ENCODE results near the gene ASIC2. TPM values are rescaled to one million over a fixed set of nuclear protein-coding genes. Genes with fewer than 3 reads are reported as not detected.

ASIC2 gene
- total RNA-seq, 1 experiment from 2014 or later, result 0.09 TPM

- no peak overlapping the region for H2AFZ ChIP-seq
- BruUV-seq (replicated peaks), result no TSS peak
- H3K4me1 ChIP-seq (replicated peaks; ENCODE audit: insufficient read depth), result no peaks in the 10 kb centered on the region
- no peaks in the 10 kb centered on the region for H3K9me3 ChIP-seq (ENCODE audit: insufficient read depth, low read depth)
- H3K4me2 ChIP-seq, result no peak overlapping the region
- H3F3A ChIP-seq (ENCODE audit: insufficient read depth, low read depth), result no peaks in the 10 kb centered on the region
- intact Hi-C loops (cut with micrococcal nuclease; ENCODE audit: unreplicated experiment), result no loop called here
- TF ChIP-seq CTCF (conservative IDR thresholded peaks at IDR 0.05), result no peak
- no peak for TF ChIP-seq EZH2 (IDR thresholded peaks at IDR 0.05; ENCODE audit: low read depth)
- H3K4me3 ChIP-seq, result no peak overlapping the region
- H3K9me2 ChIP-seq (ENCODE audit: insufficient read depth), result no peaks in the 10 kb centered on the region
- H4K20me1 ChIP-seq (ENCODE audit: insufficient read depth), result no peaks in the 10 kb centered on the region; the same call in 1 of the 2 replicates
- no peaks in the 10 kb centered on the region for H3K79me2 ChIP-seq (ENCODE audit: low read depth)
- POLR2A ChIA-PET (ENCODE audit: unreplicated experiment), result no interaction called here
- CTCF ChIA-PET, result no interaction called here
- no peak overlapping the region for H3K27ac ChIP-seq
- H3K27me3 ChIP-seq (ENCODE audit: insufficient read depth, low read depth), result peaks cover 43% of the 10 kb centered on the region
- no peaks in the 10 kb centered on the region for H3K36me3 ChIP-seq (ENCODE audit: low read depth)
- DNase-seq, result no peak
Observed at GRCh38 chr17:33204701-33205100, 88.4 kb downstream of the ASIC2 start.

- Histone ChIP-seq H3K4me1 (replicated peaks; ENCODE audit: insufficient read depth) (no peaks in the 10 kb centered on the region), H3K9me2 (ENCODE audit: insufficient read depth) (no peaks in the 10 kb centered on the region), H3K27me3 (ENCODE audit: insufficient read depth, low read depth) (peaks cover 41% of the 10 kb centered on the region), H4K20me1 (ENCODE audit: insufficient read depth) (no peaks in the 10 kb centered on the region; the same call in 1 of the 2 replicates), H3K79me2 (ENCODE audit: low read depth) (no peaks in the 10 kb centered on the region), H3K4me3 (no peak overlapping the region), H3F3A (ENCODE audit: insufficient read depth, low read depth) (no peaks in the 10 kb centered on the region), H3K36me3 (ENCODE audit: low read depth) (no peaks in the 10 kb centered on the region), H3K4me2 (no peak overlapping the region), H3K27ac (no peak overlapping the region), H2AFZ (no peak overlapping the region), H3K9me3 (ENCODE audit: insufficient read depth, low read depth) (no peaks in the 10 kb centered on the region)
- intact Hi-C loops (cut with micrococcal nuclease; ENCODE audit: unreplicated experiment), result no loop called here
- no TSS peak for BruUV-seq (replicated peaks)
- no peak for TF ChIP-seq CTCF (conservative IDR thresholded peaks at IDR 0.05)
- no peak for TF ChIP-seq EZH2 (IDR thresholded peaks at IDR 0.05; ENCODE audit: low read depth)
- CTCF ChIA-PET, result no interaction called here
- POLR2A ChIA-PET (ENCODE audit: unreplicated experiment), result no interaction called here
- no peak for DNase-seq
Observed at GRCh38 chr17:33204156-33204555, 88.9 kb downstream of the ASIC2 start.

- no peak overlapping the region for H3K27ac ChIP-seq
- no peaks in the 10 kb centered on the region; the same call in 1 of the 2 replicates for H4K20me1 ChIP-seq (ENCODE audit: insufficient read depth)
- H3K9me3 ChIP-seq (ENCODE audit: insufficient read depth, low read depth), result no peaks in the 10 kb centered on the region
- no peak overlapping the region for H3K4me3 ChIP-seq
- H3K4me2 ChIP-seq, result no peak overlapping the region
- intact Hi-C loops (cut with micrococcal nuclease; ENCODE audit: unreplicated experiment), result no loop called here
- H3K79me2 ChIP-seq (ENCODE audit: low read depth), result no peaks in the 10 kb centered on the region
- ChIA-PET POLR2A (ENCODE audit: unreplicated experiment) (no interaction called here), CTCF (no interaction called here)
- no peaks in the 10 kb centered on the region for H3K36me3 ChIP-seq (ENCODE audit: low read depth)
- H3K9me2 ChIP-seq (ENCODE audit: insufficient read depth), result no peaks in the 10 kb centered on the region
- peaks cover 31% of the 10 kb centered on the region for H3K27me3 ChIP-seq (ENCODE audit: insufficient read depth, low read depth)
- TF ChIP-seq EZH2 (IDR thresholded peaks at IDR 0.05; ENCODE audit: low read depth) (no peak), CTCF (conservative IDR thresholded peaks at IDR 0.05) (no peak)
- no TSS peak for BruUV-seq (replicated peaks)
- DNase-seq, result no peak
- H3K4me1 ChIP-seq (replicated peaks; ENCODE audit: insufficient read depth), result no peaks in the 10 kb centered on the region
- H2AFZ ChIP-seq, result no peak overlapping the region
- no peaks in the 10 kb centered on the region for H3F3A ChIP-seq (ENCODE audit: insufficient read depth, low read depth)
Observed at GRCh38 chr17:33202796-33203495, 90.1 kb downstream of the ASIC2 start.
